IPS DF 6.9 (cell line): ENCODE results near the gene SLC2A10.

ENCODE experiments used
- DNase-seq: peaks from one replicate; pipeline ENCODE4 v3.0.0-alpha.2; 2013; ENCODE audit warnings: low read depth, low spot score
- H3K27ac ChIP-seq: one replicate; pipeline ENCODE4 v1.5.1; 2013; ENCODE audit warnings: low read length, control low read depth
- H3K27me3 ChIP-seq: 2 replicates; pipeline ENCODE4 v1.6.1; 2013; ENCODE audit warnings: mild to moderate bottlenecking, low read length; ENCODE audit not compliant: control insufficient read depth, insufficient read depth
- H3K36me3 ChIP-seq: 2 replicates; pipeline ENCODE4 v1.6.1; 2013; ENCODE audit warnings: low read length; ENCODE audit not compliant: control insufficient read depth, insufficient read depth
- H3K4me1 ChIP-seq: 2 replicates; pipeline ENCODE4 v1.6.1; 2013; ENCODE audit warnings: low read length; ENCODE audit not compliant: control insufficient read depth, insufficient read depth
- H3K4me3 ChIP-seq: 2 replicates; pipeline ENCODE4 v1.5.1; 2013; ENCODE audit warnings: mild to moderate bottlenecking, low read length
- H3K9me3 ChIP-seq: 2 replicates; pipeline ENCODE4 v1.6.1; 2013; ENCODE audit warnings: low read length, inconsistent platforms; ENCODE audit not compliant: control insufficient read depth, insufficient read depth
- WGBS: extraction: QIAGEN DNeasy Blood & Tissue Kit; methylation state at CpG from one replicate; pipeline ENCODE4 v1.1.7; 2013; ENCODE audit warnings: mixed read lengths, missing lambda C conversion rate; ENCODE audit not compliant: insufficient read length, insufficient coverage; 5-methylcytosine and 5-hydroxymethylcytosine counted together

SLC2A10 gene

GRCh38 chr20:46709459-46710152 lies at the start of gene SLC2A10:
Gene SLC2A10 (plus strand): TSS chr20:46709649. CDS start chr20:46709737, 88 bp downstream.
- H3K4me3 ChIP-seq = peak within 1 kb of the TSS; percentile 65
- no peaks in the 10 kb centered on the region for H3K27me3 ChIP-seq
- H3K36me3 ChIP-seq = no peaks in the 10 kb centered on the region
- peaks cover 7% of the 10 kb centered on the region; the same call in 1 of the 2 replicates for H3K4me1 ChIP-seq
- H3K9me3 ChIP-seq = no peaks in the 10 kb centered on the region
- no CpG with 5 or more reads among the region's 67 CpGs for WGBS
- DNase-seq = no peak
- no peak within 1 kb of the TSS for H3K27ac ChIP-seq

- Histone ChIP-seq H3K4me1 (no peaks in the 10 kb centered on the region), H3K9me3 (no peaks in the 10 kb centered on the region), H3K36me3 (no peaks in the 10 kb centered on the region), H3K4me3 (no peak overlapping the region), H3K27ac (no peak overlapping the region), H3K27me3 (no peaks in the 10 kb centered on the region)
- WGBS = no CpG with 5 or more reads among the region's 4 CpGs
- DNase-seq = no peak
Observed at GRCh38 chr20:46660487-46660886, 49.0 kb upstream of the SLC2A10 start.

- Histone ChIP-seq H3K27ac (no peak overlapping the region), H3K27me3 (no peaks in the 10 kb centered on the region)
- WGBS = no CpG with 5 or more reads among the region's 1 CpG
Observed at GRCh38 chr20:46661659-46662058, 47.8 kb upstream of the SLC2A10 start.

GRCh38 chr20:46663531-46663930 lies 45.9 kb upstream of the SLC2A10 start:
- Histone ChIP-seq H3K4me3 (no peak overlapping the region), H3K9me3 (no peaks in the 10 kb centered on the region), H3K27ac (no peak overlapping the region), H3K4me1 (no peaks in the 10 kb centered on the region), H3K36me3 (no peaks in the 10 kb centered on the region), H3K27me3 (no peaks in the 10 kb centered on the region)
- no CpG with 5 or more reads among the region's 3 CpGs for WGBS
- no peak for DNase-seq

More at GRCh38 chr20:46661659-46662058, 47.8 kb upstream of the SLC2A10 start:
- H3K36me3 ChIP-seq = no peaks in the 10 kb centered on the region
- H3K4me3 ChIP-seq = no peak overlapping the region
- no peak for DNase-seq
- H3K9me3 ChIP-seq = no peaks in the 10 kb centered on the region
- no peaks in the 10 kb centered on the region for H3K4me1 ChIP-seq

GRCh38 chr20:46665602-46666001 lies 43.8 kb upstream of the SLC2A10 start:
- DNase-seq = no peak
- no peaks in the 10 kb centered on the region for H3K4me1 ChIP-seq
- WGBS = no CpG with 5 or more reads among the region's 3 CpGs
- no peaks in the 10 kb centered on the region for H3K9me3 ChIP-seq
- H3K36me3 ChIP-seq = no peaks in the 10 kb centered on the region
- no peaks in the 10 kb centered on the region for H3K27me3 ChIP-seq
- H3K27ac ChIP-seq = no peak overlapping the region
- no peak overlapping the region for H3K4me3 ChIP-seq

GRCh38 chr20:46666306-46666705 lies 43.1 kb upstream of the SLC2A10 start:
- no peaks in the 10 kb centered on the region for H3K9me3 ChIP-seq
- H3K36me3 ChIP-seq = no peaks in the 10 kb centered on the region
- H3K4me3 ChIP-seq = no peak overlapping the region
- H3K27ac ChIP-seq = no peak overlapping the region
- DNase-seq = no peak
- no CpG with 5 or more reads among the region's 3 CpGs for WGBS
- no peaks in the 10 kb centered on the region for H3K27me3 ChIP-seq
- no peaks in the 10 kb centered on the region for H3K4me1 ChIP-seq

- H3K4me1 ChIP-seq = no peaks in the 10 kb centered on the region
- H3K36me3 ChIP-seq = no peaks in the 10 kb centered on the region
- no peak overlapping the region for H3K27ac ChIP-seq
- H3K9me3 ChIP-seq = no peaks in the 10 kb centered on the region
- no peak overlapping the region for H3K4me3 ChIP-seq
- WGBS = no CpG with 5 or more reads among the region's 6 CpGs
- no peak for DNase-seq
- H3K27me3 ChIP-seq = no peaks in the 10 kb centered on the region
Observed at GRCh38 chr20:46666818-46667515, 42.5 kb upstream of the SLC2A10 start.

GRCh38 chr20:46670228-46670584 lies 39.2 kb upstream of the SLC2A10 start:
- Histone ChIP-seq H3K27me3 (no peaks in the 10 kb centered on the region), H3K4me3 (no peak overlapping the region), H3K36me3 (no peaks in the 10 kb centered on the region), H3K9me3 (no peaks in the 10 kb centered on the region), H3K27ac (no peak overlapping the region), H3K4me1 (peaks cover 7% of the 10 kb centered on the region; the same call in 1 of the 2 replicates)
- no CpG with 5 or more reads among the region's 2 CpGs for WGBS
- DNase-seq = no peak

- Histone ChIP-seq H3K36me3 (no peaks in the 10 kb centered on the region), H3K4me3 (no peak overlapping the region), H3K4me1 (peaks cover 7% of the 10 kb centered on the region; the same call in 1 of the 2 replicates), H3K27me3 (no peaks in the 10 kb centered on the region), H3K9me3 (no peaks in the 10 kb centered on the region), H3K27ac (no peak overlapping the region)
- WGBS = no CpG with 5 or more reads among the region's 3 CpGs
- DNase-seq = no peak
Observed at GRCh38 chr20:46670585-46671584, 38.6 kb upstream of the SLC2A10 start.

GRCh38 chr20:46671866-46672542 lies 37.4 kb upstream of the SLC2A10 start:
- Histone ChIP-seq H3K27me3 (no peaks in the 10 kb centered on the region), H3K4me1 (peaks cover 7% of the 10 kb centered on the region; the same call in 1 of the 2 replicates), H3K9me3 (no peaks in the 10 kb centered on the region), H3K27ac (no peak overlapping the region), H3K36me3 (no peaks in the 10 kb centered on the region), H3K4me3 (no peak overlapping the region)
- WGBS = no CpG with 5 or more reads among the region's 3 CpGs
- no peak for DNase-seq
